Measurements from ENCODE around the gene ARHGEF17. TPM values are rescaled to one million over a fixed set of nuclear protein-coding genes. Genes with fewer than 3 reads are reported as not detected.

ARHGEF17 gene
- total RNA-seq, 1 donor from 2014 or later = 4.5 TPM

GRCh38 chr11:73350908-73351636 lies 43.0 kb downstream of the ARHGEF17 start:
- peak; percentile 87 for TF ChIP-seq CTCF (IDR thresholded peaks at IDR 0.05; ENCODE audit: insufficient read depth, low read length, severe bottlenecking)
- peaks cover 8% of the 10 kb centered on the region for H3K36me3 ChIP-seq (ENCODE audit: control insufficient read depth, insufficient read depth, low read length)
- DNase-seq (ENCODE audit: low read depth) = peak; percentile 57
- FAIRE-seq = no peak
- H3K4me3 ChIP-seq (ENCODE audit: low read depth, low read length) = no peak overlapping the region
- no peaks in the 10 kb centered on the region for H3K27me3 ChIP-seq (ENCODE audit: control insufficient read depth, insufficient read depth, low read length)

- TF ChIP-seq CTCF (IDR thresholded peaks at IDR 0.05; ENCODE audit: insufficient read depth, low read length, severe bottlenecking) = no peak
- Histone ChIP-seq H3K4me3 (ENCODE audit: low read depth, low read length) (no peak overlapping the region), H3K36me3 (ENCODE audit: control insufficient read depth, insufficient read depth, low read length) (peaks cover 4% of the 10 kb centered on the region), H3K27me3 (ENCODE audit: control insufficient read depth, insufficient read depth, low read length) (no peaks in the 10 kb centered on the region)
- DNase-seq (ENCODE audit: low read depth) (no peak), FAIRE-seq (no peak)
Observed at GRCh38 chr11:73353422-73353821, 45.3 kb downstream of the ARHGEF17 start.

- DNase-seq (ENCODE audit: low read depth) = no peak
- no peak overlapping the region for H3K4me3 ChIP-seq (ENCODE audit: low read depth, low read length)
- H3K36me3 ChIP-seq (ENCODE audit: control insufficient read depth, insufficient read depth, low read length) = peaks cover 9% of the 10 kb centered on the region
- no peaks in the 10 kb centered on the region for H3K27me3 ChIP-seq (ENCODE audit: control insufficient read depth, insufficient read depth, low read length)
- no peak for TF ChIP-seq CTCF (IDR thresholded peaks at IDR 0.05; ENCODE audit: insufficient read depth, low read length, severe bottlenecking)
- FAIRE-seq = peak; percentile 58
Observed at GRCh38 chr11:73355109-73355508, 47.0 kb downstream of the ARHGEF17 start.

- H3K27me3 ChIP-seq (ENCODE audit: control insufficient read depth, insufficient read depth, low read length) = no peaks in the 10 kb centered on the region
- DNase-seq (ENCODE audit: low read depth) (no peak), FAIRE-seq (peak; percentile 73)
- peaks cover 13% of the 10 kb centered on the region for H3K36me3 ChIP-seq (ENCODE audit: control insufficient read depth, insufficient read depth, low read length)
- H3K4me3 ChIP-seq (ENCODE audit: low read depth, low read length) = no peak overlapping the region
- no peak for TF ChIP-seq CTCF (IDR thresholded peaks at IDR 0.05; ENCODE audit: insufficient read depth, low read length, severe bottlenecking)
Observed at GRCh38 chr11:73356979-73357860, 49.1 kb downstream of the ARHGEF17 start.

- Histone ChIP-seq H3K4me3 (ENCODE audit: low read depth, low read length) (no peak overlapping the region), H3K36me3 (ENCODE audit: control insufficient read depth, insufficient read depth, low read length) (peaks cover 18% of the 10 kb centered on the region), H3K27me3 (ENCODE audit: control insufficient read depth, insufficient read depth, low read length) (no peaks in the 10 kb centered on the region)
- FAIRE-seq (no peak), DNase-seq (ENCODE audit: low read depth) (no peak)
- TF ChIP-seq CTCF (IDR thresholded peaks at IDR 0.05; ENCODE audit: insufficient read depth, low read length, severe bottlenecking) = no peak
Observed at GRCh38 chr11:73358071-73358470, 50.0 kb downstream of the ARHGEF17 start.

Measured in bronchial epithelial cell (primary cell).